Cardiac muscle cell (in vitro differentiated cells and primary cell): ENCODE measurements around the gene CORO7. TPM values are rescaled to one million over a fixed set of nuclear protein-coding genes. Genes with fewer than 3 reads are reported as not detected.
A peak's percentile ranks its signal among the peaks of the same experiment; 100 is the strongest.

Experiments used
- DNase-seq, 2 donors: peaks; one replicate each; pipeline versions ENCODE4 v3.0.0 to v3.0.0-alpha.2; 2010 to 2017; ENCODE audit warnings: low read depth in 1 of 2, low spot score in 1 of 2
- H3K27ac ChIP-seq: fragments of 200-600 bp; sonication (generic); 2 replicates; pipeline ENCODE4 v1.5.1; 2016
- H3K27me3 ChIP-seq: fragments of 200-600 bp; sonication (generic); 2 replicates; pipeline ENCODE4 v1.6.0; 2016; ENCODE audit warnings: control low read depth
- H3K36me3 ChIP-seq: fragments of 200-600 bp; sonication (generic); 2 replicates; pipeline ENCODE4 v1.5.1; 2016; ENCODE audit warnings: control low read depth
- H3K4me1 ChIP-seq: fragments of 200-600 bp; sonication (generic); 2 replicates; pipeline ENCODE4 v1.8.1; 2017; ENCODE audit warnings: low read depth, mild to moderate bottlenecking, mixed run types
- H3K4me3 ChIP-seq: fragments of 200-600 bp; sonication (generic); 2 replicates; pipeline ENCODE4 v1.5.1; 2016; ENCODE audit warnings: mild to moderate bottlenecking
- H3K9me3 ChIP-seq: fragments of 200-600 bp; sonication (generic); 2 replicates; pipeline ENCODE4 v1.5.1; 2017; ENCODE audit warnings: low read depth, mild to moderate bottlenecking, control low read depth
- polyA plus RNA-seq: library from polyadenylated mRNA; unstranded; fragments of >200 nt; fragmentation: Nextera tagmentation; extraction: Ambion mirVana; gene quantifications from 2 replicates; pipeline ENCODE4 v1.2.1, GENCODE V29; 2016
- total RNA-seq: library from RNA; depleted of rRNA; stranded (reverse); fragments of >200 nt; gene quantifications from 2 replicates; pipeline ENCODE4 v1.2.3, GENCODE V29; 2016
- TF ChIP-seq, protein P1 (sequence below): IDR thresholded peaks from 2 replicates; pipeline ENCODE4 v1.5.1; 2012; ENCODE audit warnings: low read depth, mild to moderate bottlenecking, low read length

Gene CORO7
- total and polyA plus RNA-seq, 2 experiments from 2014 or later, result 62.1 to 66.5 TPM

DNA sequence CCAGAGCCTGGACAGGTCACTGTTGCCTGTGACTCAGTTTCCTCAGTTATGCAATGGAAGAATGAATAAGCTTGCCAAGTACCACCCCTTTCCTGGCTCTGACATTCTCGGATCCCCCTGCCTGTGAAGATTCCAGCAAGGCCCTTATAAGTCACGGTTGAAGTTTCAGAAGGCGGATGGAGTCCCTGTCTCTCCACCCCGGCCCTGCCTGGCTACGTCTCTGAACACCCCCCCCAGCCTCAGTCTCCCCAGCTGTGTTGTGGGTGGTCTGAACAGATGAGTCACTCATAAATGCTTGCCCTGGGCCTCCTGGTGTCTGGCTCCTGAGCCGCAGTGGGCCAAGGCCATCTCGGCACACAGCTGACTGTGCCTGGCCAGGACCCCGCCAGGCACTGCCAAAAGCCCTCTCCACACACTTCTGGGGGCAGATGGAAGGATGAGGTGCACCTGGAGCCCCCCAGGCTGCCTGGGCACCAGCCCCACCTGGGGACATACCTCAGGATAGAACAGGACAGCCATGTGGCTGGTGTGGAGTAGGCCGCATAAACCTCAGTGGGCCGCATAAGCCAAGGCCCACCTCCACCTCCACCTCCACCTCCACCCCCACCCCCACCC, 29.3 kb downstream of the CORO7 start:
- peaks cover 47% of the 10 kb centered on the region for H3K4me1 ChIP-seq
- H3K9me3 ChIP-seq, result no peaks in the 10 kb centered on the region

DNA sequence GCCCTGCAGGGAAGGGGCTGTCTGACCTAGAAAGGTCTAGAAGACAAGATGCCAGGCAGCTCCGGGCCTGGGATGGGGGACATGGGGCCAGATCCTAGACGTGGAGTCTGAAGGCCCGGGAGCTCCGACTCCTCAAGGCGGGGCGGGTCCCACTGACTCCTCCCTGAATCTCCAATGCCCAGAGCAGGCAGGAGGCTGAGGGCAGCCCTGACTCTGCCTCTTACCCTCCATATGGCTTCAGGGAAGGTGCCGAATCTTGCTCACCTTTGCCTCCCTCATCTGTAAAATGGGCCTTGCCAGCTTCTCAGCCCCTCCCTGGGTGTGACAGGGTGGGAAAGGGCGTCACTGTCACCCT, 30.0 kb downstream of the CORO7 start:
- DNase-seq, result peak in 1 of 2 donors; percentile 58
- TF ChIP-seq, protein P1, sequence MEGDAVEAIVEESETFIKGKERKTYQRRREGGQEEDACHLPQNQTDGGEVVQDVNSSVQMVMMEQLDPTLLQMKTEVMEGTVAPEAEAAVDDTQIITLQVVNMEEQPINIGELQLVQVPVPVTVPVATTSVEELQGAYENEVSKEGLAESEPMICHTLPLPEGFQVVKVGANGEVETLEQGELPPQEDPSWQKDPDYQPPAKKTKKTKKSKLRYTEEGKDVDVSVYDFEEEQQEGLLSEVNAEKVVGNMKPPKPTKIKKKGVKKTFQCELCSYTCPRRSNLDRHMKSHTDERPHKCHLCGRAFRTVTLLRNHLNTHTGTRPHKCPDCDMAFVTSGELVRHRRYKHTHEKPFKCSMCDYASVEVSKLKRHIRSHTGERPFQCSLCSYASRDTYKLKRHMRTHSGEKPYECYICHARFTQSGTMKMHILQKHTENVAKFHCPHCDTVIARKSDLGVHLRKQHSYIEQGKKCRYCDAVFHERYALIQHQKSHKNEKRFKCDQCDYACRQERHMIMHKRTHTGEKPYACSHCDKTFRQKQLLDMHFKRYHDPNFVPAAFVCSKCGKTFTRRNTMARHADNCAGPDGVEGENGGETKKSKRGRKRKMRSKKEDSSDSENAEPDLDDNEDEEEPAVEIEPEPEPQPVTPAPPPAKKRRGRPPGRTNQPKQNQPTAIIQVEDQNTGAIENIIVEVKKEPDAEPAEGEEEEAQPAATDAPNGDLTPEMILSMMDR, result no peak
- H3K4me3 ChIP-seq, result no peak overlapping the region
- no peaks in the 10 kb centered on the region for H3K9me3 ChIP-seq
- H3K27me3 ChIP-seq, result no peaks in the 10 kb centered on the region
- peaks cover 42% of the 10 kb centered on the region for H3K4me1 ChIP-seq
- H3K27ac ChIP-seq, result no peak overlapping the region
- no peaks in the 10 kb centered on the region for H3K36me3 ChIP-seq

More for the DNA sequence above, 29.3 kb downstream of the CORO7 start:
- peak in 1 of 2 donors; percentile 62 for DNase-seq
- Histone ChIP-seq H3K27me3 (no peaks in the 10 kb centered on the region), H3K36me3 (no peaks in the 10 kb centered on the region), H3K27ac (peak overlapping the region; percentile 96), H3K4me3 (no peak overlapping the region)
- TF ChIP-seq, protein P1, result peak; percentile 4

DNA sequence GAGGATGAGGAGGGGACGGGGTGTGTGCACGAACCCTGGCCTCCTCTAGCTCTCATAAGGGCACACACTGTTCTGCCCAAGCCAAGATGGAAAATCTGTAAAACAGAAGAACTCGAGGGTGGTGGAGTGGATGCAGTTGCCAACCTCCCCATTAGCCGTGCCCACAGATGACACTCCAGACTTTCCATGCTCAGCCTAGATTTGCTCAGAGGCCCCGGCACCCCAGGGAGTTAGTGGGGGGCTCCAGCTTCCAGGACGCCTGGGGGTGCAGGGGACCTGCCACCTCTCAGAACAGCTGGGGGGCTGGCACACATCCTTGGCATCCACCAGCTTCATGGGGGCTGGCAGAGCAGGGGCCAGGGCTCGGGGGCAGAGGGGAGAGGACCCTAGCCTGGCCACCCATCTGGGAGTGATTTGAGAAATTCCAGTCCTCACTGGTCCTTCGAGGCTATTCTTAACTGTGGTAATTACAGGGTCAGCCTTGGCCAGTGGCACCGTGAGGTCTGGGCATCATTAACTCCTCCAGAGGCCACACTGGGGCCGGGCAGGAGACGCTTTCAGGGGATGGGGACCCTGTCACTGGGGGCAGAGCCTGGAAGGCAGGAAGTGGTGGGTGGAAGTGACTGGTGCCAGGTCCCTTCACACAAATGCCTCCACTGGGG, 30.5 kb downstream of the CORO7 start:
- TF ChIP-seq, protein P1, result no peak
- Histone ChIP-seq H3K4me1 (peaks cover 42% of the 10 kb centered on the region), H3K27ac (peak overlapping the region; percentile 52), H3K9me3 (no peaks in the 10 kb centered on the region), H3K4me3 (no peak overlapping the region), H3K27me3 (no peaks in the 10 kb centered on the region), H3K36me3 (no peaks in the 10 kb centered on the region)
- no peak for DNase-seq

DNA sequence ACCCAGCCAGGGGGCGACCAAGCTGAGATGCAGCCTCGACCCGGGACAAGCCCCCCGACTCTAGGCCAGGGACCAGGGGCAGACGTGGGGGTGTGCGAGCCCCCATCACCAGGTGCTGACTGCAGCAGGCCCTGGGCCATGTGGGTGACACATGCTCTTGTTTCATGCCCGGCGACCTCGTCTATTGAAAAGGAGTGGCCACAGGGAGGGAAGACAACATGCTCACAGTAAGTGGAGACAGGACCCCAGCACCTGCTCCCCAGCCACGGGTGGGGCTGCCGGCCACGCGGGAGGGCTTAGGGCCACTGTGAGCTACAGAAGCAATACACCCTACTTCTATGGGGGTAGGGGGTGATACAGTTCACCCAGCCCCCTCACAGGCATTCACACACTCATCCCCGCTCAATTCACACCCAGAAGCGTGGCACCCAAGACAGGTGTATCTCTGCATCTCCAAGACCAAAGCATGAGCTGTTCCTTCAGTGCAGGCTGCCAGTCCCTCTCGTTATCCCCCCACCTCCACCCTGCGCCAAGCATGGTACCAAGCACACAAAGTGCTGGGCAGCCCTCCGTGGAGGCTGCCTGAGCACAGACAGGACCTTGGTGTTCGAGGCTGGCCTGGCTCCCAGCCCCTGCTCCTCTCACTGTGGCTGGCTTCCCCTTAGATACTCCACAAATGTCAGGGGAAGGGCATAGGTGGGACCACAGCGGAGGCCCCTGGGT, 31.2 kb downstream of the CORO7 start:
- Histone ChIP-seq H3K36me3 (no peaks in the 10 kb centered on the region), H3K27me3 (no peaks in the 10 kb centered on the region), H3K4me3 (no peak overlapping the region), H3K27ac (peak overlapping the region; percentile 52), H3K4me1 (peaks cover 38% of the 10 kb centered on the region), H3K9me3 (no peaks in the 10 kb centered on the region)
- DNase-seq, result no peak
- TF ChIP-seq, protein P1, result no peak

DNA sequence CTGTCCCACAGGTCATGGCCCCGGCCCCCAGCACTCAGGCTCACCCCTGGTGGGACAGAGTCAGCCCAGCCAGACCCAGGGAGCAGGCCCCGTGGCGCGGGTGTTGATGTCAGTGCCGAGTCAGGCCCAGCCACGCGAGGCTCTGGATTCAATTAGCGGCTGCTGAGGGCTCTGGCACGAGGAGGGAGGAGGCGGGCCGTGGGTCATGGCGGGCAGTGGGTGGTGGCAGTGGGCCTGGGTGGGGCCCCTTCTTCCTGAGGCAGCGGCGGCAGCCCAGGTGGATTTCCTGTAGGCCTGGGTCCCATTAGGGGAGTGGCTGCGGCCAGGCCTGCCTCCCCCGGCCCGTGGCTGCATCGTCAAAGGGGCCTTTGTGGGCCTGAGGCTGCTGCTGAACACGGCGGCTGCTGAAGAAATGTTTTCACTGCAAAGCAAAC, 31.9 kb downstream of the CORO7 start:
- H3K27me3 ChIP-seq, result no peaks in the 10 kb centered on the region
- H3K4me3 ChIP-seq, result no peak overlapping the region
- no peaks in the 10 kb centered on the region for H3K9me3 ChIP-seq
- H3K4me1 ChIP-seq, result peaks cover 31% of the 10 kb centered on the region
- no peaks in the 10 kb centered on the region for H3K36me3 ChIP-seq
- H3K27ac ChIP-seq, result peak overlapping the region; percentile 52
- DNase-seq, result no peak
- TF ChIP-seq, protein P1, result no peak
